Ovary (tissue), 3 donors: ENCODE data around the gene GJD4.

Experiments used
- CTCF ChIP-seq, 3 donors: fragments of 450-650 bp in 2 of 3; fragments of 200-600 bp in 1 of 3; IDR thresholded peaks; one replicate each; pipeline versions ENCODE4 v1.5.1 to v1.8.0; 2016 to 2022; ENCODE audit warnings: antibody characterized with exemption in 3 of 3, mild to moderate bottlenecking in 1 of 3
- EP300 ChIP-seq: sonication (generic); formaldehyde crosslinking; IDR thresholded peaks from one replicate; pipeline ENCODE4 v1.6.1; 2017; ENCODE audit warnings: antibody characterized with exemption
- POLR2A ChIP-seq: fragments of 450-650 bp; IDR thresholded peaks from one replicate; pipeline ENCODE4 v1.6.1; 2017; ENCODE audit warnings: antibody characterized with exemption, mild to moderate bottlenecking, moderate library complexity
- donor health status: DM: no; HTN: no; CAD: no.

GRCh38 chr10:35640951-35641675 lies 36.0 kb downstream of the GJD4 start:
- no peak for TF ChIP-seq CTCF (IDR thresholded peaks at IDR 0.05)
- no peak for TF ChIP-seq POLR2A
- TF ChIP-seq EP300: no peak
